HG02678 (cell line): ENCODE results near the gene PCDHGB2.
"Not testable (repeated sequence)": the region's sequence is repeated elsewhere in the genome, so short reads cannot be mapped to it uniquely, and the experiment has no call there.

ENCODE experiments used
- ATAC-seq: cut with Tn5 transposase; IDR thresholded peaks from one replicate; pipeline ENCODE4 v1.9.1; 2021; ENCODE audit warnings: mild to moderate bottlenecking, moderate library complexity; ENCODE audit not compliant: unreplicated experiment

The PCDHGB2 gene

GRCh38 chr5:141349917-141350619 lies 9.7 kb upstream of the PCDHGB2 start, which contains the start of gene PCDHGB1:
TSS of gene PCDHGB1 (plus strand) at chr5:141350099. CDS start at chr5:141350261, 162 bp downstream.
- ATAC-seq = no peak

GRCh38 chr5:141351591-141351990 lies 8.2 kb upstream of the PCDHGB2 start:
- no peak for ATAC-seq

GRCh38 chr5:141354900-141355469 lies 4.8 kb upstream of the PCDHGB2 start, which contains the start of gene PCDHGA4:
TSS of gene PCDHGA4 (plus strand) at chr5:141355021. CDS start at chr5:141355108, 87 bp downstream.
- no peak for ATAC-seq

- no peak for ATAC-seq
Observed at GRCh38 chr5:141355641-141356040, 4.2 kb upstream of the PCDHGB2 start.

GRCh38 chr5:141356133-141356532 lies 3.7 kb upstream of the PCDHGB2 start:
- no peak for ATAC-seq

GRCh38 chr5:141356950-141357349 lies 2.8 kb upstream of the PCDHGB2 start:
- no peak for ATAC-seq

- ATAC-seq = no peak
Observed at GRCh38 chr5:141360685-141361084, 891 bp downstream of the PCDHGB2 start.

GRCh38 chr5:141362719-141363118 lies 2.9 kb downstream of the PCDHGB2 start:
- no peak for ATAC-seq

- no peak for ATAC-seq
Observed at GRCh38 chr5:141363952-141364660, 4.3 kb downstream of the PCDHGB2 start, which contains the start of gene PCDHGA5. TSS of gene PCDHGA5 (plus strand) at chr5:141364162. CDS start at chr5:141364331, 169 bp downstream.

- ATAC-seq = no peak
Observed at GRCh38 chr5:141366016-141366896, 6.5 kb downstream of the PCDHGB2 start.

GRCh38 chr5:141369994-141370848 lies 10.4 kb downstream of the PCDHGB2 start, which contains the start of gene PCDHGB3:
TSS of gene PCDHGB3 (plus strand) at chr5:141370242. CDS start at chr5:141370395, 153 bp downstream.
- peak; percentile 90 for ATAC-seq

GRCh38 chr5:141371572-141372475 lies 12.0 kb downstream of the PCDHGB2 start:
- no peak for ATAC-seq

GRCh38 chr5:141373673-141374317 lies 14.0 kb downstream of the PCDHGB2 start, which contains the start of gene PCDHGA6:
TSS of gene PCDHGA6 (plus strand) at chr5:141373891. CDS start at chr5:141374084, 193 bp downstream.
- no peak for ATAC-seq

GRCh38 chr5:141374627-141375026 lies 14.8 kb downstream of the PCDHGB2 start:
- ATAC-seq = no peak

- ATAC-seq = not testable (repeated sequence)
Observed at GRCh38 chr5:141375444-141376155, 15.8 kb downstream of the PCDHGB2 start.

GRCh38 chr5:141382469-141383294 lies 22.9 kb downstream of the PCDHGB2 start, which contains the start of gene PCDHGA7:
TSS of gene PCDHGA7 (plus strand) at chr5:141382742. CDS start at chr5:141382900, 158 bp downstream.
- no peak for ATAC-seq
